HEK293T (cell line): ENCODE measurements around the gene NTSR1.

Experiments
- CTCF ChIA-PET: fragments of 350-600 bp; formaldehyde crosslinking; extraction: SDS; loops from one replicate; lab custom pipeline; 2021; ENCODE audit warnings: antibody characterized with exemption, inconsistent platforms; lab: Yijun Ruan, JAX
- POLR2A ChIA-PET: fragments of 350-600 bp; formaldehyde crosslinking; extraction: SDS; loops from one replicate; lab custom pipeline; 2020; ENCODE audit warnings: antibody characterized with exemption, inconsistent platforms; lab: Yijun Ruan, JAX
- DNase-seq: peaks from one replicate; pipeline ENCODE4 v3.0.0; 2012; ENCODE audit warnings: mixed read lengths; ENCODE audit errors: extremely low spot score
- ARNT ChIP-seq: fragments of 450-650 bp; IDR thresholded peaks from 2 replicates; pipeline ENCODE4 v1.6.1; 2017; ENCODE audit warnings: mild to moderate bottlenecking
- BHLHE40 ChIP-seq: fragments of 450-650 bp; IDR thresholded peaks from 2 replicates; pipeline ENCODE4 v1.6.1; 2016; ENCODE audit warnings: mild to moderate bottlenecking, moderate library complexity, borderline replicate concordance
- CTBP1 ChIP-seq: fragments of 450-650 bp; IDR thresholded peaks from 2 replicates; pipeline ENCODE4 v1.6.1; 2016; ENCODE audit warnings: borderline replicate concordance
- ELF4 ChIP-seq: fragments of 450-650 bp; IDR thresholded peaks from 2 replicates; pipeline ENCODE4 v1.6.1; 2017; ENCODE audit warnings: antibody characterized with exemption
- FOXA1 ChIP-seq: fragments of 450-650 bp; IDR thresholded peaks from 2 replicates; pipeline ENCODE4 v1.6.1; 2016; ENCODE audit warnings: mild to moderate bottlenecking
- FOXK2 ChIP-seq: fragments of 450-650 bp; IDR thresholded peaks from 2 replicates; pipeline ENCODE4 v1.6.1; 2016; ENCODE audit warnings: mild to moderate bottlenecking
- FOXM1 ChIP-seq: fragments of 450-650 bp; IDR thresholded peaks from 2 replicates; pipeline ENCODE4 v1.6.1; 2017; ENCODE audit warnings: mild to moderate bottlenecking, borderline replicate concordance
- HDGF ChIP-seq: fragments of 450-650 bp; IDR thresholded peaks from 2 replicates; pipeline ENCODE4 v1.6.1; 2017; ENCODE audit warnings: antibody characterized with exemption, borderline replicate concordance
- L3MBTL2 ChIP-seq: fragments of 450-650 bp; conservative IDR thresholded peaks from 2 replicates; pipeline ENCODE4 v1.6.1; 2016; ENCODE audit warnings: mild to moderate bottlenecking
- LEF1 ChIP-seq: fragments of 450-650 bp; IDR thresholded peaks from 2 replicates; pipeline ENCODE4 v1.6.1; 2017; ENCODE audit warnings: mild to moderate bottlenecking, borderline replicate concordance
- NFRKB ChIP-seq: fragments of 450-650 bp; IDR thresholded peaks from 2 replicates; pipeline ENCODE4 v1.6.1; 2016; ENCODE audit warnings: mild to moderate bottlenecking, moderate library complexity
- PKNOX1 ChIP-seq: fragments of 450-650 bp; IDR thresholded peaks from 2 replicates; pipeline ENCODE4 v1.6.1; 2016
- SP1 ChIP-seq: fragments of 450-650 bp; IDR thresholded peaks from 2 replicates; pipeline ENCODE4 v1.6.1; 2017
- SUZ12 ChIP-seq: fragments of 450-650 bp; IDR thresholded peaks from 2 replicates; pipeline ENCODE4 v1.6.1; 2016; ENCODE audit warnings: mild to moderate bottlenecking
- TARDBP ChIP-seq: fragments of 450-650 bp; IDR thresholded peaks from 2 replicates; pipeline ENCODE4 v1.6.1; 2016
- ZNF384 ChIP-seq: fragments of 450-650 bp; IDR thresholded peaks from 2 replicates; pipeline ENCODE4 v1.6.1; 2016

The NTSR1 gene

GRCh38 chr20:62742979-62743776, 34.5 kb downstream of the NTSR1 start:
- TF ChIP-seq FOXA1, result no peak
- TF ChIP-seq BHLHE40, result no peak
- TF ChIP-seq SUZ12, result no peak
- TF ChIP-seq ELF4, result no peak
- no peak for TF ChIP-seq HDGF
- no peak for TF ChIP-seq PKNOX1
- no peak for TF ChIP-seq FOXM1
- TF ChIP-seq LEF1, result no peak
- no peak for TF ChIP-seq NFRKB
- no peak for TF ChIP-seq CTBP1
- no peak for TF ChIP-seq FOXK2
- CTCF ChIA-PET, result no interaction called here

GRCh38 chr20:62743777-62744317, 35.2 kb downstream of the NTSR1 start:
- DNase-seq, result no peak
- TF ChIP-seq FOXM1, result no peak
- CTCF ChIA-PET, result no interaction called here
- POLR2A ChIA-PET, result no interaction called here

More at GRCh38 chr20:62742979-62743776, 34.5 kb downstream of the NTSR1 start:
- POLR2A ChIA-PET, result no interaction called here
- no peak for DNase-seq

GRCh38 chr20:62744741-62745191, 36.1 kb downstream of the NTSR1 start:
- POLR2A ChIA-PET, result no interaction called here
- no peak for DNase-seq
- TF ChIP-seq FOXM1 (no peak), CTBP1 (no peak), L3MBTL2 (no peak), NFRKB (no peak), SUZ12 (no peak), ZNF384 (no peak), FOXK2 (no peak), LEF1 (no peak)
- CTCF ChIA-PET, result no interaction called here

- DNase-seq, result no peak
- ChIA-PET POLR2A (no interaction called here), CTCF (no interaction called here)
- TF ChIP-seq LEF1 (no peak), HDGF (no peak), FOXK2 (no peak)
Observed at GRCh38 chr20:62745279-62745951, 36.8 kb downstream of the NTSR1 start.

- ChIA-PET POLR2A (no interaction called here), CTCF (no interaction called here)
- DNase-seq, result no peak
- TF ChIP-seq FOXK2, result no peak
- TF ChIP-seq ARNT, result no peak
- TF ChIP-seq SP1, result no peak
- no peak for TF ChIP-seq HDGF
- TF ChIP-seq FOXM1, result no peak
- no peak for TF ChIP-seq PKNOX1
- no peak for TF ChIP-seq CTBP1
- no peak for TF ChIP-seq TARDBP
- no peak for TF ChIP-seq L3MBTL2
- no peak for TF ChIP-seq NFRKB
Observed at GRCh38 chr20:62745952-62746288, 37.3 kb downstream of the NTSR1 start.

GRCh38 chr20:62748311-62748710, 39.7 kb downstream of the NTSR1 start:
- DNase-seq, result no peak
- POLR2A ChIA-PET, result no interaction called here
- no peak for TF ChIP-seq SP1
- TF ChIP-seq TARDBP, result no peak
- no peak for TF ChIP-seq FOXA1
- TF ChIP-seq ZNF384, result no peak
- TF ChIP-seq ARNT, result no peak
- no peak for TF ChIP-seq ELF4
- no peak for TF ChIP-seq HDGF
- no peak for TF ChIP-seq BHLHE40
- TF ChIP-seq FOXK2, result no peak
- TF ChIP-seq PKNOX1, result no peak
- TF ChIP-seq LEF1, result no peak
- no peak for TF ChIP-seq L3MBTL2
- no peak for TF ChIP-seq FOXM1
- TF ChIP-seq SUZ12, result no peak
- no peak for TF ChIP-seq CTBP1

More at GRCh38 chr20:62748311-62748710, 39.7 kb downstream of the NTSR1 start:
- CTCF ChIA-PET, result no interaction called here
